ENCODE data around the gene SLC2A13.

GRCh38 chr12:39795481-39795880 is 310.4 kb downstream of the SLC2A13 start:
- TF ChIP-seq, protein P1, sequence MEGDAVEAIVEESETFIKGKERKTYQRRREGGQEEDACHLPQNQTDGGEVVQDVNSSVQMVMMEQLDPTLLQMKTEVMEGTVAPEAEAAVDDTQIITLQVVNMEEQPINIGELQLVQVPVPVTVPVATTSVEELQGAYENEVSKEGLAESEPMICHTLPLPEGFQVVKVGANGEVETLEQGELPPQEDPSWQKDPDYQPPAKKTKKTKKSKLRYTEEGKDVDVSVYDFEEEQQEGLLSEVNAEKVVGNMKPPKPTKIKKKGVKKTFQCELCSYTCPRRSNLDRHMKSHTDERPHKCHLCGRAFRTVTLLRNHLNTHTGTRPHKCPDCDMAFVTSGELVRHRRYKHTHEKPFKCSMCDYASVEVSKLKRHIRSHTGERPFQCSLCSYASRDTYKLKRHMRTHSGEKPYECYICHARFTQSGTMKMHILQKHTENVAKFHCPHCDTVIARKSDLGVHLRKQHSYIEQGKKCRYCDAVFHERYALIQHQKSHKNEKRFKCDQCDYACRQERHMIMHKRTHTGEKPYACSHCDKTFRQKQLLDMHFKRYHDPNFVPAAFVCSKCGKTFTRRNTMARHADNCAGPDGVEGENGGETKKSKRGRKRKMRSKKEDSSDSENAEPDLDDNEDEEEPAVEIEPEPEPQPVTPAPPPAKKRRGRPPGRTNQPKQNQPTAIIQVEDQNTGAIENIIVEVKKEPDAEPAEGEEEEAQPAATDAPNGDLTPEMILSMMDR (IDR thresholded peaks at IDR 0.05; ENCODE audit: low read depth, low read length, missing input control), result no peak
- TF ChIP-seq MAX (IDR thresholded peaks at IDR 0.05) (no peak), RAD21 (IDR thresholded peaks at IDR 0.05) (no peak), REST (IDR thresholded peaks at IDR 0.05) (no peak), ATF3 (IDR thresholded peaks at IDR 0.05) (no peak), FOXA1 (IDR thresholded peaks at IDR 0.05) (no peak), YY1 (IDR thresholded peaks at IDR 0.05) (no peak), SP1 (IDR thresholded peaks at IDR 0.05) (no peak), GABPA (IDR thresholded peaks at IDR 0.05 in 1 of 2, conservative IDR thresholded peaks at IDR 0.05 in 1 of 2) (no peak), JUND (IDR thresholded peaks at IDR 0.05) (no peak)
- TF ChIP-seq, protein P2, sequence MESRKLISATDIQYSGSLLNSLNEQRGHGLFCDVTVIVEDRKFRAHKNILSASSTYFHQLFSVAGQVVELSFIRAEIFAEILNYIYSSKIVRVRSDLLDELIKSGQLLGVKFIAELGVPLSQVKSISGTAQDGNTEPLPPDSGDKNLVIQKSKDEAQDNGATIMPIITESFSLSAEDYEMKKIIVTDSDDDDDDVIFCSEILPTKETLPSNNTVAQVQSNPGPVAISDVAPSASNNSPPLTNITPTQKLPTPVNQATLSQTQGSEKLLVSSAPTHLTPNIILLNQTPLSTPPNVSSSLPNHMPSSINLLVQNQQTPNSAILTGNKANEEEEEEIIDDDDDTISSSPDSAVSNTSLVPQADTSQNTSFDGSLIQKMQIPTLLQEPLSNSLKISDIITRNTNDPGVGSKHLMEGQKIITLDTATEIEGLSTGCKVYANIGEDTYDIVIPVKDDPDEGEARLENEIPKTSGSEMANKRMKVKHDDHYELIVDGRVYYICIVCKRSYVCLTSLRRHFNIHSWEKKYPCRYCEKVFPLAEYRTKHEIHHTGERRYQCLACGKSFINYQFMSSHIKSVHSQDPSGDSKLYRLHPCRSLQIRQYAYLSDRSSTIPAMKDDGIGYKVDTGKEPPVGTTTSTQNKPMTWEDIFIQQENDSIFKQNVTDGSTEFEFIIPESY (IDR thresholded peaks at IDR 0.05), result no peak
